HL-60 (cell line): ENCODE data around the gene FUBP1.

Experiments used
- DNase-seq, 2 experiments: peaks; one replicate each; pipeline ENCODE4 v3.0.0-alpha.2; 2010 to 2020; ENCODE audit warnings: low read depth in 1 of 2, low spot score in 1 of 2
- H3K27ac ChIP-seq: fragments of 250-450 bp; sonication (Bioruptor Pico); replicated peaks from 2 replicates; pipeline ENCODE4 v1.5.1; 2020; ENCODE audit warnings: mild to moderate bottlenecking, moderate library complexity
- H3K27me3 ChIP-seq: fragments of 250-450 bp; sonication (Bioruptor Pico); 2 replicates; pipeline ENCODE4 v1.5.1; 2021; ENCODE audit warnings: mild to moderate bottlenecking, moderate library complexity; ENCODE audit not compliant: insufficient read depth, poor library complexity, severe bottlenecking
- H3K4me3 ChIP-seq: replicated peaks from 2 replicates; pipeline ENCODE4 v1.5.1; 2011; ENCODE audit warnings: mild to moderate bottlenecking, control low read depth, low read length; ENCODE audit not compliant: insufficient read depth
- GABPA ChIP-seq: IDR thresholded peaks from 2 replicates; pipeline ENCODE4 v1.6.1; 2012; ENCODE audit warnings: low read depth
- POLR2AphosphoS5 ChIP-seq: IDR thresholded peaks from 2 replicates; pipeline ENCODE4 v1.6.1; 2012; ENCODE audit warnings: low read depth
- REST ChIP-seq: IDR thresholded peaks from 2 replicates; pipeline ENCODE4 v1.6.1; 2012; ENCODE audit warnings: low read depth; ENCODE audit not compliant: insufficient replicate concordance
- SPI1 ChIP-seq: IDR thresholded peaks from 2 replicates; pipeline ENCODE4 v1.6.1; 2012; ENCODE audit warnings: low read depth, mild to moderate bottlenecking, borderline replicate concordance
- TF ChIP-seq, protein P1 (sequence below): IDR thresholded peaks from one replicate; pipeline ENCODE4 v1.5.1; 2011; ENCODE audit warnings: low read length, control low read depth, inconsistent platforms; ENCODE audit not compliant: insufficient read depth

The FUBP1 gene

GRCh38 chr1:77940921-77941570 is 37.8 kb downstream of the FUBP1 start:
- Histone ChIP-seq H3K27me3 (no peaks in the 10 kb centered on the region), H3K4me3 (no peak overlapping the region), H3K27ac (no peak overlapping the region)
- no peak for DNase-seq
- TF ChIP-seq, protein P1, sequence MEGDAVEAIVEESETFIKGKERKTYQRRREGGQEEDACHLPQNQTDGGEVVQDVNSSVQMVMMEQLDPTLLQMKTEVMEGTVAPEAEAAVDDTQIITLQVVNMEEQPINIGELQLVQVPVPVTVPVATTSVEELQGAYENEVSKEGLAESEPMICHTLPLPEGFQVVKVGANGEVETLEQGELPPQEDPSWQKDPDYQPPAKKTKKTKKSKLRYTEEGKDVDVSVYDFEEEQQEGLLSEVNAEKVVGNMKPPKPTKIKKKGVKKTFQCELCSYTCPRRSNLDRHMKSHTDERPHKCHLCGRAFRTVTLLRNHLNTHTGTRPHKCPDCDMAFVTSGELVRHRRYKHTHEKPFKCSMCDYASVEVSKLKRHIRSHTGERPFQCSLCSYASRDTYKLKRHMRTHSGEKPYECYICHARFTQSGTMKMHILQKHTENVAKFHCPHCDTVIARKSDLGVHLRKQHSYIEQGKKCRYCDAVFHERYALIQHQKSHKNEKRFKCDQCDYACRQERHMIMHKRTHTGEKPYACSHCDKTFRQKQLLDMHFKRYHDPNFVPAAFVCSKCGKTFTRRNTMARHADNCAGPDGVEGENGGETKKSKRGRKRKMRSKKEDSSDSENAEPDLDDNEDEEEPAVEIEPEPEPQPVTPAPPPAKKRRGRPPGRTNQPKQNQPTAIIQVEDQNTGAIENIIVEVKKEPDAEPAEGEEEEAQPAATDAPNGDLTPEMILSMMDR = no peak
- TF ChIP-seq REST = no peak
- no peak for TF ChIP-seq POLR2AphosphoS5
- TF ChIP-seq GABPA = no peak
- no peak for TF ChIP-seq SPI1

- TF ChIP-seq POLR2AphosphoS5 (no peak), REST (no peak), SPI1 (no peak), GABPA (no peak)
- TF ChIP-seq, protein P1 = no peak
- DNase-seq = no peak
- no peak overlapping the region for H3K4me3 ChIP-seq
- no peak overlapping the region for H3K27ac ChIP-seq
- H3K27me3 ChIP-seq = no peaks in the 10 kb centered on the region
These were observed 40.2 kb downstream of the FUBP1 start for GRCh38 chr1:77938651-77939050.

- Histone ChIP-seq H3K4me3 (no peak overlapping the region), H3K27ac (no peak overlapping the region), H3K27me3 (no peaks in the 10 kb centered on the region)
- TF ChIP-seq GABPA (no peak), SPI1 (no peak), POLR2AphosphoS5 (no peak), REST (no peak)
- TF ChIP-seq, protein P1 = no peak
- no peak for DNase-seq
These were observed 49.1 kb downstream of the FUBP1 start for GRCh38 chr1:77929806-77930205.
